Esophagus muscularis mucosa (tissue), 4 donors: Measurements from ENCODE around the gene SLC24A3.

ENCODE experiments used
- EP300 ChIP-seq: sonication (generic); formaldehyde crosslinking; IDR thresholded peaks from one replicate; pipeline ENCODE4 v1.6.1; 2017; ENCODE audit warnings: antibody characterized with exemption
- POLR2A ChIP-seq: fragments of 450-650 bp; IDR thresholded peaks from one replicate; pipeline ENCODE4 v1.6.1; 2017; ENCODE audit warnings: antibody characterized with exemption, moderate library complexity, mild to moderate bottlenecking, low read depth
- TF ChIP-seq, protein P1 (sequence below), 3 experiments: fragments of 200-600 bp in 2 of 3; fragments of 450-650 bp in 1 of 3; sonication (generic) in 2 of 3; IDR thresholded peaks; one replicate each; pipeline ENCODE4 v1.5.1; 2017 to 2019; ENCODE audit warnings: antibody characterized with exemption in 3 of 3, mild to moderate bottlenecking in 2 of 3, moderate library complexity in 1 of 3

DNA sequence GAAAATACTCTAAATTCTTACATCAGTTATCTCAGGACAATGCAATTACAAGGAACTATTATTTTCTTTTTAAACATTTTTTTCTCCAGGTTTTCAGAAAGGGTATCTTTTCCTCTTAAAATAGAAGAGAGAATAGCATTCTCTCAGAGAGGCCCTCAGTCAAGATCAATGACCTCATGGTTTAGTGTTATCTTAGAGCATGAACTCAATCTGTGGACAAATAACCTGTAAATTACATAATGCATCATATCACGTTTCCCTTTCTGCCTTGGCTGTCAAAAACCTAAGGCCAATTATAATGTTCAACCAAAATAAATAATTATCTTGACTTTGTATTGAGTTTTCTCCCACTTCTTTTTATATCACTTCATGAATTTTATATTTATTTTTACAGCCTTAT, 202.2 kb downstream of the SLC24A3 start:
- TF ChIP-seq, protein P1, sequence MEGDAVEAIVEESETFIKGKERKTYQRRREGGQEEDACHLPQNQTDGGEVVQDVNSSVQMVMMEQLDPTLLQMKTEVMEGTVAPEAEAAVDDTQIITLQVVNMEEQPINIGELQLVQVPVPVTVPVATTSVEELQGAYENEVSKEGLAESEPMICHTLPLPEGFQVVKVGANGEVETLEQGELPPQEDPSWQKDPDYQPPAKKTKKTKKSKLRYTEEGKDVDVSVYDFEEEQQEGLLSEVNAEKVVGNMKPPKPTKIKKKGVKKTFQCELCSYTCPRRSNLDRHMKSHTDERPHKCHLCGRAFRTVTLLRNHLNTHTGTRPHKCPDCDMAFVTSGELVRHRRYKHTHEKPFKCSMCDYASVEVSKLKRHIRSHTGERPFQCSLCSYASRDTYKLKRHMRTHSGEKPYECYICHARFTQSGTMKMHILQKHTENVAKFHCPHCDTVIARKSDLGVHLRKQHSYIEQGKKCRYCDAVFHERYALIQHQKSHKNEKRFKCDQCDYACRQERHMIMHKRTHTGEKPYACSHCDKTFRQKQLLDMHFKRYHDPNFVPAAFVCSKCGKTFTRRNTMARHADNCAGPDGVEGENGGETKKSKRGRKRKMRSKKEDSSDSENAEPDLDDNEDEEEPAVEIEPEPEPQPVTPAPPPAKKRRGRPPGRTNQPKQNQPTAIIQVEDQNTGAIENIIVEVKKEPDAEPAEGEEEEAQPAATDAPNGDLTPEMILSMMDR (IDR thresholded peaks at IDR 0.05), result no peak
- TF ChIP-seq POLR2A, result no peak
- TF ChIP-seq EP300, result no peak
